ENCODE measurements around the gene ACE2.

The ACE2 gene

DNA sequence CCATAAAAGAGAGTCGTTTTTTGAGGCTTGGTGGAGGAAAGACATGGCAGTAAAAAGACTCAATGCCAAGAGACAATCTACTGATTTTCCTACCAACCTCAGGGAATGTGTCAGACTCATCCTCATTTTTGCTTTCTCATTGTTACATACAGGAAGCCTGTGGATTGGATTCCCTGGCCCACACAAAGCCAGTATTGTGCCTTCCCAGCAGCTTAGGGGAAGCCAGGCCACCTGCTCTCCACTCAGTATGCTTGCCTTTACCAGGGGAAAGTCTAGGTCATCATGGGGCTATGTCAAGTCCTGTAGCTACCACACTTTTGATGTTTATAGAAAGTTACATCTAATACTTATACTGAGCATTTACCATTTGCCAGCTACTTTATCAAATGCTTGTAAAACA lies 89.2 kb downstream of the ACE2 start:
- H3K4me3 Mint-ChIP-seq = no peak overlapping the region
- H3K9me3 Mint-ChIP-seq = no peaks in the 10 kb centered on the region
- H3K27me3 Mint-ChIP-seq = peaks cover 66% of the 10 kb centered on the region
- H3K27ac Mint-ChIP-seq = no peak overlapping the region
- H3K4me1 Mint-ChIP-seq (ENCODE audit: low read depth) = no peaks in the 10 kb centered on the region
- no peaks in the 10 kb centered on the region for H3K36me3 Mint-ChIP-seq (ENCODE audit: low read depth)
- no peak for DNase-seq
